Measurements from ENCODE around the gene SPRY1. TPM values are rescaled to one million over a fixed set of nuclear protein-coding genes. Genes with fewer than 3 reads are reported as not detected.

SPRY1 gene, protein sequence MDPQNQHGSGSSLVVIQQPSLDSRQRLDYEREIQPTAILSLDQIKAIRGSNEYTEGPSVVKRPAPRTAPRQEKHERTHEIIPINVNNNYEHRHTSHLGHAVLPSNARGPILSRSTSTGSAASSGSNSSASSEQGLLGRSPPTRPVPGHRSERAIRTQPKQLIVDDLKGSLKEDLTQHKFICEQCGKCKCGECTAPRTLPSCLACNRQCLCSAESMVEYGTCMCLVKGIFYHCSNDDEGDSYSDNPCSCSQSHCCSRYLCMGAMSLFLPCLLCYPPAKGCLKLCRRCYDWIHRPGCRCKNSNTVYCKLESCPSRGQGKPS
- not detected in 2 replicates for total RNA-seq (2014; rRNA removed; shearing (Covaris generic); ENCODE audit: low replicate concordance)

DNA sequence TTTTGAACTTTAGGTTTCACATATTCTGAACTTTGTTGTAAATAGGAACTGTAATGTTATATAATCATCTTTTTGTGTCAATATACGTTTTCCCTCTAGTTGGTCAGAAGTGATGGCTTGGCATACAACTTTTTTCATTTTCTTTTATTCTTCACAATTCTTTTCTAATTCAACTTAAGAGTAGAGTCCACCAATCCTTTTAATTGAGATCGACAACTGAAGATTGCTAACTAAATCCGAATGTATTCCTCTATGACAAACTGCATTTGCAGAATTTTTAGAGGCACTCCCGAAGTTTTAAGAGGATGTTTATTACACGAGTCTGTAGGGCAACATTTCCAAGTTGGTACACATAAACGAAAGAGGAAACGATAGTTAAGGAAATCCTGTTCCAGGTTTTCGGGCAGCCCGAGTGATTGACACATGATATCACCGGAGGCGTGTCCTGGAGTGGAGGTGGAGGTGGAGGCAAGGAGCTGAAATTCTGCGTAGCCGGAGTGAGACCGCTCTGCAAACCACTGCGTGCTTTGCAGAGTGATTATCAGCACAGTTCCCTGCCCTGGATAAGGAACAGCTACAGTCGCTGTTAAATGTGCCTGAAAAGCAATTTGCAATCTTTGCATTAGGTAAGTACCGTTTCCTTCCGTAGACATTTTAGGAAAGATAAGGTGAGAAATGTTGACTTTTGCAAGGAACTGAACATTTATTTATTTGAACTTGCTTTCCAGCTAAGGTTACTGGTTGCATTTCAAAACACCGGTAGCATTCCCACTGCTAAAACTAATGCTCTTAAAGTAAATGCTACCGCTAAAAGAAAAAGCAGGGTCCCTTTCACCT is at the start of gene SPRY1:
SPRY1 (plus strand) TSS at position 489 of the 837 bp plus-strand sequence. CDS start 4,797 bp downstream, outside the sequence.
- Histone ChIP-seq H3K27me3 (ENCODE audit: low read length) (no peaks in the 10 kb centered on the region), H3K4me1 (ENCODE audit: low read length) (peaks cover 3% of the 10 kb centered on the region; the same call in 1 of the 2 replicates), H3K36me3 (ENCODE audit: insufficient read depth, low read length) (no peaks in the 10 kb centered on the region), H3K79me2 (ENCODE audit: low read length) (no peaks in the 10 kb centered on the region), H3K9ac (ENCODE audit: low read length) (no peak within 1 kb of the TSS), H3K4me2 (ENCODE audit: low read depth, low read length, poor library complexity, severe bottlenecking) (no peak within 1 kb of the TSS), H4K20me1 (ENCODE audit: insufficient read depth, low read depth, low read length) (no peaks in the 10 kb centered on the region), H2AFZ (ENCODE audit: low read length) (no peak within 1 kb of the TSS), H3K9me3 (ENCODE audit: low read length) (no peaks in the 10 kb centered on the region), H3K9me2 (replicated peaks; ENCODE audit: insufficient read depth, low read length) (no peaks in the 10 kb centered on the region), H3K27ac (ENCODE audit: low read length) (no peak within 1 kb of the TSS), H3K4me3 (ENCODE audit: low read length) (no peak within 1 kb of the TSS)
- DNase-seq: no peak

DNA sequence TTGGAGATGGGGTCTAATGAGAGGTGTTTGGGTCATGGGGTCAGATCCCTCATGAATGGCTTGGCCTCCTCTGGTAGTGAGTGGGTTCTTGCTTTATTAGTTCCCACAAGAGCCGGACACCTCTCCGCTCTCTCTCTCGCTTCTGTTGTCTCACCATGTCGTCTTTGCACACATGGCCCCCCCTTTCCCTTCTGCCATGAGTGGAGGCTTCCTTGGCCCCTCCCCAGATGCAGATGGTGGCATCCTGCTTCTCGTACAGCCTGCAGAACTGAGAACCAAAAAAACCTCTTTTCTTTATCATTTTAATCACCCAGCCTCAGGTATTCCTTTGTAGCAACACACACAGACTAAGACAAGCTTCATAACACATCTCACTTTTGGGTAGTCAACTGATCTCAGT is 49.6 kb upstream of the SPRY1 start:
- Histone ChIP-seq H3K27ac (ENCODE audit: low read length) (no peak overlapping the region), H3K36me3 (ENCODE audit: insufficient read depth, low read length) (no peaks in the 10 kb centered on the region)

DNA sequence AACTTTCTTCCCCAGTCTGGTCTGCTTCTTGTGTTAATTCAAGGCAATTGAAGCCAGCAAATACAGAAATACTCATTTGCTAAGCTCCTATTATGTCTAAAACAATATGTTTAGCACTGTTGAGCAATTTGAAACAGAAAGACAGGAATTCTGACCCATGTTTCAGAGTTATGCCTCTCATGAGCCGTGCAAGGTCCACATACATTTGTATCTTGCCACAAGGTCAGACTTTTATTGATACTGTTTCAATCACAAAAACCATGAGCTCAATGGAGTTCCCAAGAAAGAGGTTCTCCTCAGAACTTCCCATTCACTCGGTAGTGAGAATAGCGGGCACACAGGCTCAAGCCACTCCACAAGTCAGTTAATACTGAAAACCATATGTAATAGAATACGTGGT is 47.6 kb upstream of the SPRY1 start:
- no peak overlapping the region for H3K4me3 ChIP-seq (ENCODE audit: low read length)
- no peak overlapping the region for H3K27ac ChIP-seq (ENCODE audit: low read length)
- no peak overlapping the region for H3K9ac ChIP-seq (ENCODE audit: low read length)
- no peaks in the 10 kb centered on the region for H3K9me2 ChIP-seq (replicated peaks; ENCODE audit: insufficient read depth, low read length)
- no peaks in the 10 kb centered on the region for H3K4me1 ChIP-seq (ENCODE audit: low read length)
- H2AFZ ChIP-seq (ENCODE audit: low read length): no peak overlapping the region
- H3K9me3 ChIP-seq (ENCODE audit: low read length): no peaks in the 10 kb centered on the region
- H3K79me2 ChIP-seq (ENCODE audit: low read length): no peaks in the 10 kb centered on the region
- H3K36me3 ChIP-seq (ENCODE audit: insufficient read depth, low read length): no peaks in the 10 kb centered on the region
- H4K20me1 ChIP-seq (ENCODE audit: insufficient read depth, low read depth, low read length): no peaks in the 10 kb centered on the region
- H3K27me3 ChIP-seq (ENCODE audit: low read length): no peaks in the 10 kb centered on the region
- no peak for DNase-seq
- H3K4me2 ChIP-seq (ENCODE audit: low read depth, low read length, poor library complexity, severe bottlenecking): no peak overlapping the region

More for the DNA sequence above, 49.6 kb upstream of the SPRY1 start:
- H3K4me3 ChIP-seq (ENCODE audit: low read length): no peak overlapping the region
- no peaks in the 10 kb centered on the region for H3K9me3 ChIP-seq (ENCODE audit: low read length)
- no peaks in the 10 kb centered on the region for H3K9me2 ChIP-seq (replicated peaks; ENCODE audit: insufficient read depth, low read length)
- H3K4me1 ChIP-seq (ENCODE audit: low read length): no peaks in the 10 kb centered on the region
- H3K4me2 ChIP-seq (ENCODE audit: low read depth, low read length, poor library complexity, severe bottlenecking): no peak overlapping the region
- H2AFZ ChIP-seq (ENCODE audit: low read length): no peak overlapping the region
- no peaks in the 10 kb centered on the region for H3K27me3 ChIP-seq (ENCODE audit: low read length)
- DNase-seq: no peak
- no peaks in the 10 kb centered on the region for H4K20me1 ChIP-seq (ENCODE audit: insufficient read depth, low read depth, low read length)
- no peak overlapping the region for H3K9ac ChIP-seq (ENCODE audit: low read length)
- no peaks in the 10 kb centered on the region for H3K79me2 ChIP-seq (ENCODE audit: low read length)

DNA sequence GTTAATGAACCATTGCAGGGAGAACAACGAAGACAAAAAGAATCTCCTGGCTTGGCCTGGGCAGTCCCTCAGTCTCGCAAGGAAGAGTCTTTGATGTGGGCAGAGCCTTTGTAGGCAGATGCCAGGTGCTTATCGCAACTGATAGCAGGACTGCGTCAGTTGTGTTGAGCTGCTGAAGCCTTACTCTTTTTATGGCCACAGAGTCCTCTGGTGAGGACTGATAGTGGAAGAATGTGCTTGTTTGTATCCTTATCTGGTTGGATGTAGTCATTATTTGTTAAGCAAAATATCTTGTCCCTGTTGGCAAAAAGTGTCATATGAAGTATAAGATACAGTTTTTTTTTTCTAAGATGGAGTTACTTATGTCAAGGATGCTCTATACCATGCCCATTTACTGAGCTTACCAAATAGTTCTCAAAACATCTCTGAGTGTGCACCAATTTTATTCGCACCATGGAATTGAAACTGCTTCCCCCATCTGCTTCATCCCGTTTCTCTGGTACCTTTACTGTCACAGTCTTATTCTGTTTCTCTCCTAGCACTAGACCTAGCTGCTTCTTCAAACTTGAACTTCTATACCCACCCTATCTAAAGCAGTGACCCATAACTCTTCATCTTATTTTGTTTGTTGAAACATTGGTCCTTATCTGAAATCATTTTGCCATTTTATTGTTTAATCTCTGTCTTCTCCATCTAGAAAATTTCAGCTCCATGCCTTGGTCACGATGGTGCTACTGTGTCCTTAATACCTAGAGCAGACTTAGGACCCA is 47.0 kb upstream of the SPRY1 start:
- no peaks in the 10 kb centered on the region for H3K36me3 ChIP-seq (ENCODE audit: insufficient read depth, low read length)
- no peaks in the 10 kb centered on the region for H3K27me3 ChIP-seq (ENCODE audit: low read length)
- no peaks in the 10 kb centered on the region for H4K20me1 ChIP-seq (ENCODE audit: insufficient read depth, low read depth, low read length)
- H3K79me2 ChIP-seq (ENCODE audit: low read length): no peaks in the 10 kb centered on the region
- no peaks in the 10 kb centered on the region for H3K9me3 ChIP-seq (ENCODE audit: low read length)
- no peak overlapping the region for H2AFZ ChIP-seq (ENCODE audit: low read length)
- no peaks in the 10 kb centered on the region for H3K9me2 ChIP-seq (replicated peaks; ENCODE audit: insufficient read depth, low read length)
- no peak overlapping the region for H3K9ac ChIP-seq (ENCODE audit: low read length)
- no peak overlapping the region for H3K4me2 ChIP-seq (ENCODE audit: low read depth, low read length, poor library complexity, severe bottlenecking)
- no peak overlapping the region for H3K27ac ChIP-seq (ENCODE audit: low read length)
- H3K4me1 ChIP-seq (ENCODE audit: low read length): no peaks in the 10 kb centered on the region
- no peak overlapping the region for H3K4me3 ChIP-seq (ENCODE audit: low read length)
- DNase-seq: no peak

DNA sequence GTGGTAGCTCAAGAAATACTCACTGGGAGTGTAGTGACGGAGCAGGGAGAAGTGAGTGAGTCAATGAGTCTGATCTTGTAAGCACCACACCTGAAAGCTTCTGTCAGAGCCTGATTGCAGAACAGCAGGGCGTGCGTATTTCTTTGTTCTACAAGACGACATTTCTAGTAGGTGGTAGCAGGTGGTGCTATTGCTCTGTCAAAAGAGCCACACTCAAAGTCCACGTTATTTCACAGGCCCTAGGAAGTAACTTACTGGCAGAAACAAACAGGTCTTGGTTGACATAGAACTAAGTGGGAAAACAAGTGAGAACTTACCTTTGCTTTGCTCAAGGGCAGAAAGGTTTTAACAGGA is 46.4 kb upstream of the SPRY1 start:
- no peaks in the 10 kb centered on the region for H3K9me2 ChIP-seq (replicated peaks; ENCODE audit: insufficient read depth, low read length)
- H4K20me1 ChIP-seq (ENCODE audit: insufficient read depth, low read depth, low read length): no peaks in the 10 kb centered on the region
- H3K27ac ChIP-seq (ENCODE audit: low read length): no peak overlapping the region
- H3K9me3 ChIP-seq (ENCODE audit: low read length): no peaks in the 10 kb centered on the region
- no peak overlapping the region for H2AFZ ChIP-seq (ENCODE audit: low read length)
- peak; percentile 51 for DNase-seq
- H3K4me2 ChIP-seq (ENCODE audit: low read depth, low read length, poor library complexity, severe bottlenecking): no peak overlapping the region
- no peaks in the 10 kb centered on the region for H3K79me2 ChIP-seq (ENCODE audit: low read length)
- H3K36me3 ChIP-seq (ENCODE audit: insufficient read depth, low read length): no peaks in the 10 kb centered on the region
- no peak overlapping the region for H3K9ac ChIP-seq (ENCODE audit: low read length)
- H3K27me3 ChIP-seq (ENCODE audit: low read length): no peaks in the 10 kb centered on the region
- no peak overlapping the region for H3K4me3 ChIP-seq (ENCODE audit: low read length)
- H3K4me1 ChIP-seq (ENCODE audit: low read length): no peaks in the 10 kb centered on the region

DNA sequence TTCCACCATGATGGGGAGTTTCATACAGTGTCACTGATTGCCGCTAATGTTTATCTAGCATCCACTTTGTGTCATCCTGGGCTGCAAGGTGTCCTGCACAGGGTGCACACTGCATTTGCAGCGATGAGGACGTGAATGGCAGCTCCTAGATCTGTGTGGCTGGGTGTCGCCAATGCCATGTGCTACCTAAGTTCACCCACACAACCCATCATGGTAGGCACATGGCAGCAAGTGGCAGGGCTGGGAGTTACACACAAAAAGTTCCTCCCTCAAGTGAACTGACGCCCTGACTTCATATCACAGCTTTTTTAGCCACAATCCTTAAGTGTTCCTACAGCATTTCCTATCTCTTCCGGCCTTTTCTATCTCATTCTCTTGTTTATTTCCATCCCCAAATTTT is 45.9 kb upstream of the SPRY1 start:
- Histone ChIP-seq H4K20me1 (ENCODE audit: insufficient read depth, low read depth, low read length) (no peaks in the 10 kb centered on the region), H3K9ac (ENCODE audit: low read length) (no peak overlapping the region)
- DNase-seq: no peak

DNA sequence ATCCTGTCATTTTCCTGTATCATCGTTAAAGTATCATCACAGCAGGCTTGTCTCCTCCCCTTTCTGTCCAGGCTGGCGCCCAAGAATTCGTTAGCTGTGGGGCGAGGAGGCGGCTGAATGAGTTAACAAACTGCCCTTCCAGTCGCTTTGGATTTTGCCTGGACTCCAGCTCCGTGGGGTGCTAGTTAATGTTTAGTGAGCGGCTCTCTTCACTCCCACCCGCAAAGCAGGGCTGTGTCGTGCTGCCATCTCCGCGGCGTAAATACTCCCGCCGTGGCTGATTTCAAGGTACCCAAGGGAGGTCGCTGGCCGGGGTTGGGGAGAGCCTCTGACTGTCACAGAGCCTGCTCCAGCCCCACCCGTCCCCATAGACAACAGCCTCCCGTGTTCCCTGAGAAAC is 44.9 kb upstream of the SPRY1 start:
- Histone ChIP-seq H3K4me2 (ENCODE audit: low read depth, low read length, poor library complexity, severe bottlenecking) (no peak overlapping the region), H3K4me1 (ENCODE audit: low read length) (no peaks in the 10 kb centered on the region), H3K79me2 (ENCODE audit: low read length) (no peaks in the 10 kb centered on the region), H3K27ac (ENCODE audit: low read length) (no peak overlapping the region), H2AFZ (ENCODE audit: low read length) (no peak overlapping the region), H4K20me1 (ENCODE audit: insufficient read depth, low read depth, low read length) (no peaks in the 10 kb centered on the region), H3K9me3 (ENCODE audit: low read length) (no peaks in the 10 kb centered on the region), H3K36me3 (ENCODE audit: insufficient read depth, low read length) (no peaks in the 10 kb centered on the region), H3K9me2 (replicated peaks; ENCODE audit: insufficient read depth, low read length) (no peaks in the 10 kb centered on the region), H3K9ac (ENCODE audit: low read length) (no peak overlapping the region), H3K4me3 (ENCODE audit: low read length) (no peak overlapping the region), H3K27me3 (ENCODE audit: low read length) (no peaks in the 10 kb centered on the region)
- no peak for DNase-seq

More for the DNA sequence above, 45.9 kb upstream of the SPRY1 start:
- Histone ChIP-seq H3K4me2 (ENCODE audit: low read depth, low read length, poor library complexity, severe bottlenecking) (no peak overlapping the region), H3K9me3 (ENCODE audit: low read length) (no peaks in the 10 kb centered on the region), H3K27me3 (ENCODE audit: low read length) (no peaks in the 10 kb centered on the region), H3K4me1 (ENCODE audit: low read length) (no peaks in the 10 kb centered on the region), H3K27ac (ENCODE audit: low read length) (no peak overlapping the region), H3K79me2 (ENCODE audit: low read length) (no peaks in the 10 kb centered on the region), H3K9me2 (replicated peaks; ENCODE audit: insufficient read depth, low read length) (no peaks in the 10 kb centered on the region), H3K36me3 (ENCODE audit: insufficient read depth, low read length) (no peaks in the 10 kb centered on the region), H3K4me3 (ENCODE audit: low read length) (no peak overlapping the region), H2AFZ (ENCODE audit: low read length) (no peak overlapping the region)

Measured in Karpas-422 (cell line).